HepG2 (cell line): ENCODE measurements around the gene ABTB2. TPM values are rescaled to one million over a fixed set of nuclear protein-coding genes. Genes with fewer than 3 reads are reported as not detected.
A peak's percentile ranks its signal among the peaks of the same experiment; 100 is the strongest.

ENCODE experiments used
- ATAC-seq: fragments of 200-7000 bp; cut with Tn5 transposase; 3 replicates; pipeline ENCODE4 v1.9.1; 2020; ENCODE audit warnings: mild to moderate bottlenecking, moderate library complexity
- BruUV-seq: library from RNA; stranded (reverse); fragments of 400-500 nt; replicated peaks from 2 replicates; lab custom pipeline; 2021; lab: Mats Ljungman, UMichigan
- CTCF ChIA-PET: fragments of 300-600 bp; formaldehyde crosslinking; extraction: SDS; loops from one replicate; lab custom pipeline; 2021; ENCODE audit warnings: low total read pairs, inconsistent platforms, low intra/inter-chr PET ratio; lab: Yijun Ruan, JAX
- POLR2A ChIA-PET: fragments of 350-600 bp; sonication (Branson Sonifier 250); formaldehyde crosslinking; loops from one replicate; lab custom pipeline; 2020; ENCODE audit warnings: antibody characterized with exemption, inconsistent platforms; lab: Yijun Ruan, JAX
- DNase-seq: peaks from one replicate; pipeline ENCODE4 v3.0.0-alpha.2; 2015; ENCODE audit warnings: low spot score
- FAIRE-seq: peaks from 3 replicates; lab custom pipeline; 2011; peaks lifted over from hg19 to GRCh38; lab: Jason Lieb, UNC
- H2AFZ ChIP-seq: one replicate; pipeline ENCODE4 v1.6.1; 2011; ENCODE audit warnings: low read length, inconsistent platforms
- H3K27ac ChIP-seq: fragments of 300-600 bp; 3 replicates; pipeline ENCODE4 v1.8.0; 2011; ENCODE audit warnings: mixed run types, mild to moderate bottlenecking, mixed read lengths, low read length, inconsistent platforms; ENCODE audit not compliant: insufficient read depth; ENCODE audit errors: extremely low read length
- H3K27me3 ChIP-seq, 2 experiments: fragments of 200-600 bp in 1 of 2; 2 replicates in 1 of 2; 3 replicates in 1 of 2; pipeline versions ENCODE4 v1.6.0 to v1.8.0; 2011; ENCODE audit warnings: low read length in 2 of 2, mild to moderate bottlenecking in 2 of 2, moderate library complexity in 2 of 2, inconsistent platforms in 1 of 2; ENCODE audit not compliant: insufficient read depth in 2 of 2, control insufficient read depth in 1 of 2
- H3K36me3 ChIP-seq, 2 experiments: fragments of 200-600 bp in 1 of 2; replicated peaks in 1 of 2; 2 replicates in 1 of 2; 3 replicates in 1 of 2; pipeline versions ENCODE4 v1.5.1 to v1.8.0; 2011; ENCODE audit warnings: low read length in 2 of 2, inconsistent platforms in 1 of 2; ENCODE audit not compliant: insufficient read depth in 2 of 2, control insufficient read depth in 1 of 2
- H3K4me1 ChIP-seq: 2 replicates; pipeline ENCODE4 v1.5.1; 2012; ENCODE audit warnings: low read length, inconsistent platforms; ENCODE audit not compliant: insufficient read depth
- H3K4me2 ChIP-seq: 2 replicates; pipeline ENCODE4 v1.6.0; 2011; ENCODE audit warnings: low read depth, low read length, inconsistent platforms
- H3K4me3 ChIP-seq, 3 experiments: fragments of 200-600 bp in 1 of 3; sonication (generic), shearing (Covaris generic) in 1 of 3; replicated peaks in 1 of 3; 2 replicates each; pipeline ENCODE4 v1.5.1; 2011 to 2016; ENCODE audit warnings: low read length in 3 of 3, inconsistent platforms in 2 of 3, low read depth in 2 of 3, mild to moderate bottlenecking in 2 of 3, control low read depth in 1 of 3, mixed read lengths in 1 of 3; ENCODE audit not compliant: insufficient read depth in 1 of 3
- H3K79me2 ChIP-seq: one replicate; pipeline ENCODE4 v1.6.1; 2011; ENCODE audit warnings: low read length, inconsistent platforms; ENCODE audit not compliant: insufficient read depth
- H3K9ac ChIP-seq: 2 replicates; pipeline ENCODE4 v1.6.0; 2011; ENCODE audit warnings: mild to moderate bottlenecking, low read depth, low read length, inconsistent platforms; ENCODE audit not compliant: insufficient read depth
- H3K9me3 ChIP-seq: 2 replicates; pipeline ENCODE4 v1.5.1; 2012; ENCODE audit warnings: mild to moderate bottlenecking, low read length
- H4K20me1 ChIP-seq: 2 replicates; pipeline ENCODE4 v1.6.0; 2011; ENCODE audit warnings: inconsistent platforms, mild to moderate bottlenecking, low read length, moderate library complexity; ENCODE audit not compliant: insufficient read depth
- AGO2 ChIP-seq: fragments of 200-400 bp; formaldehyde crosslinking; optimal IDR thresholded peaks from 2 replicates; pipeline ENCODE3; 2017; ENCODE audit warnings: mild to moderate bottlenecking, low read depth, low read length, moderate library complexity
- ARNTL ChIP-seq: sonication (generic); formaldehyde crosslinking; IDR thresholded peaks from 2 replicates; pipeline ENCODE4 v1.4.0; 2020; ENCODE audit warnings: mild to moderate bottlenecking, missing genetic modification reagents
- DMAP1 ChIP-seq: IDR thresholded peaks from 2 replicates; pipeline ENCODE4 v1.6.1; 2016
- HIC2 ChIP-seq: sonication (generic); formaldehyde crosslinking; IDR thresholded peaks from 2 replicates; pipeline ENCODE4 v1.9.0; 2022; ENCODE audit warnings: low read depth, missing genetic modification reagents
- KAT8 ChIP-seq: IDR thresholded peaks from 2 replicates; pipeline ENCODE4 v1.6.1; 2016; ENCODE audit warnings: missing genetic modification reagents, missing compliant biosample characterization
- KLF13 ChIP-seq: sonication (generic); formaldehyde crosslinking; IDR thresholded peaks from 2 replicates; pipeline ENCODE4 v1.4.0; 2020; ENCODE audit warnings: mild to moderate bottlenecking, missing genetic modification reagents
- KMT2B ChIP-seq: IDR thresholded peaks from 2 replicates; pipeline ENCODE4 v1.6.1; 2016; ENCODE audit warnings: missing genetic modification reagents, missing compliant biosample characterization
- MEIS2 ChIP-seq: sonication (generic); formaldehyde crosslinking; IDR thresholded peaks from 2 replicates; pipeline ENCODE4 v1.9.0; 2021; ENCODE audit warnings: mild to moderate bottlenecking, missing genetic modification reagents
- PAF1 ChIP-seq: IDR thresholded peaks from 2 replicates; pipeline ENCODE4 v1.6.1; 2016; ENCODE audit warnings: missing genetic modification reagents, missing compliant biosample characterization
- SRF ChIP-seq: IDR thresholded peaks from 2 replicates; pipeline ENCODE4 v1.6.1; 2011; ENCODE audit warnings: mild to moderate bottlenecking, low read depth, low read length, moderate library complexity
- TGIF2 ChIP-seq: IDR thresholded peaks from 2 replicates; pipeline ENCODE4 v1.6.1; 2016; ENCODE audit warnings: control low read depth, missing compliant biosample characterization
- ZKSCAN8 ChIP-seq: IDR thresholded peaks from 2 replicates; pipeline ENCODE4 v1.6.1; 2016; ENCODE audit warnings: borderline replicate concordance, missing genetic modification reagents, missing compliant biosample characterization
- ZNF484 ChIP-seq: sonication (generic); formaldehyde crosslinking; IDR thresholded peaks from 2 replicates; pipeline ENCODE4 v1.5.1; 2020; ENCODE audit warnings: mild to moderate bottlenecking, low read depth, missing genetic modification reagents, borderline replicate concordance
- ZNF501 ChIP-seq: sonication (generic); formaldehyde crosslinking; IDR thresholded peaks from 2 replicates; pipeline ENCODE4 v1.5.1; 2020; ENCODE audit warnings: mild to moderate bottlenecking, moderate library complexity, missing genetic modification reagents
- ZSCAN20 ChIP-seq: sonication (generic); formaldehyde crosslinking; IDR thresholded peaks from 2 replicates; pipeline ENCODE4 v1.4.0; 2020; ENCODE audit warnings: missing genetic modification reagents, mild to moderate bottlenecking, borderline replicate concordance
- WGBS: methylation state at CpG from one replicate; pipeline ENCODE4 v1.1.6; 2017; ENCODE audit warnings: low lambda C conversion rate; 5-methylcytosine and 5-hydroxymethylcytosine counted together
- in situ Hi-C: cut with HindIII; loops from 2 replicates; pipeline ENCODE4 v1.10.0; 2017; ENCODE audit warnings: low pct_unique_long_range_greater_than_20kb; ENCODE audit not compliant: extremely low pct_ligation_motif_present
- intact Hi-C: fragments of 100-400 bp; cut with micrococcal nuclease; formaldehyde crosslinking; loops from one replicate; pipeline ENCODE4 v1.10.0; 2022; ENCODE audit not compliant: unreplicated experiment
- polyA plus RNA-seq, 8 experiments: library from polyadenylated mRNA; depleted of rRNA in 3 of 8; stranded (reverse) in 7 of 8; unstranded in 1 of 8; fragments of >200 nt; fragmentation: Illumina TruSeq in 4 of 8; extraction: Trizol in 4 of 8; gene quantifications; 2 replicates each; pipeline versions ENCODE4 v1.2.1 to v1.2.3, GENCODE V29; 2011 to 2016; ENCODE audit warnings: low read depth in 4 of 8, missing spikeins in 1 of 8, mixed read lengths in 1 of 8; ENCODE audit not compliant: insufficient read depth in 1 of 8
- total RNA-seq, 5 experiments: library from RNA; depleted of rRNA; stranded (reverse); fragments of >200 nt; fragmentation: Illumina TruSeq; extraction: Trizol; gene quantifications; 2 replicates each; pipeline ENCODE4 v1.2.3, GENCODE V29; 2016; ENCODE audit warnings: low read depth in 1 of 5

The ABTB2 gene
- total and polyA plus RNA-seq, 2 of the 13 experiments (the other 11 are each of a cell fraction or from before 2014, with no cell fraction given), result 5.1 to 15.4 TPM

- ATAC-seq (no peak), FAIRE-seq (no peak), DNase-seq (no peak)
- 100% methylated on average over 4 of the region's 16 CpGs for WGBS
- Histone ChIP-seq H3K4me1 (peaks cover 7% of the 10 kb centered on the region; the same call in 1 of the 2 replicates), H2AFZ (no peak overlapping the region), H3K4me3 (no peak overlapping the region), H3K9me3 (no peaks in the 10 kb centered on the region), H3K36me3 (peaks cover 28 to 47% of the 10 kb centered on the region in 2 experiments; a peak in 4 of 5 replicates), H3K27me3 (no peaks in the 10 kb centered on the region), H3K27ac (no peak overlapping the region), H3K79me2 (no peaks in the 10 kb centered on the region), H3K9ac (no peak overlapping the region), H3K4me2 (no peak overlapping the region), H4K20me1 (0 out of 2 replicates have a peak, but pooled peaks cover 3% of the 10 kb centered on the region)
- intact Hi-C loops, result loop anchor here (10.0 kb wide), 1 partner anchor 292 kb away; no protein-coding TSS in a partner anchor
- BruUV-seq, result no TSS peak
- in situ Hi-C loops, result loop anchor here (25.0 kb wide), 1 partner anchor 739 kb away; the partner anchor contains the start of genes APIP and PDHX
- CTCF ChIA-PET, result interaction anchor here (4.9 kb wide), 1 partner anchor 187 kb away, joined by 169 read pairs; the partner anchor contains the start of gene ABTB2
- TF ChIP-seq ZNF501 (CRISPR knock-in tag) (no peak), AGO2 (peak; percentile 58), ARNTL (CRISPR knock-in tag) (no peak), ZKSCAN8 (no peak)
- POLR2A ChIA-PET, result interaction anchor here (1.4 kb wide), 1 partner anchor 185 kb away, joined by 5 read pairs; the partner anchor contains the start of gene ABTB2
Measured at GRCh38 chr11:34173050-34173449, 184.8 kb downstream of the ABTB2 start.

GRCh38 chr11:34169686-34170085 is 188.1 kb downstream of the ABTB2 start:
- Histone ChIP-seq H3K27ac (no peak overlapping the region), H3K36me3 (peaks cover 45 to 72% of the 10 kb centered on the region in 2 experiments; a peak in 4 of 5 replicates), H3K4me1 (peaks cover 4% of the 10 kb centered on the region; the same call in 1 of the 2 replicates), H3K4me2 (no peak overlapping the region), H3K4me3 (no peak overlapping the region), H3K27me3 (no peaks in the 10 kb centered on the region), H2AFZ (no peak overlapping the region), H3K9me3 (no peaks in the 10 kb centered on the region), H3K79me2 (no peaks in the 10 kb centered on the region), H4K20me1 (0 out of 2 replicates have a peak, but pooled peaks cover 3% of the 10 kb centered on the region), H3K9ac (no peak overlapping the region)
- 95% methylated on average over 8 of the region's 8 CpGs for WGBS
- CTCF ChIA-PET, result no interaction called here
- intact Hi-C loops, result loop anchor here (10.0 kb wide), 1 partner anchor 295 kb away; no protein-coding TSS in a partner anchor
- no TSS peak for BruUV-seq
- FAIRE-seq, result no peak
- ATAC-seq, result no peak
- in situ Hi-C loops, result loop anchor here (10.0 to 25.0 kb wide), 2 partner anchors 325 to 743 kb away; partner anchors contain the start of genes APIP and PDHX
- POLR2A ChIA-PET, result no interaction called here
- DNase-seq, result no peak
- no peak for TF ChIP-seq PAF1 (CRISPR knock-in tag)
- TF ChIP-seq TGIF2 (CRISPR knock-in tag), result no peak
- no peak for TF ChIP-seq MEIS2 (CRISPR knock-in tag)
- TF ChIP-seq DMAP1 (CRISPR knock-in tag), result no peak
- no peak for TF ChIP-seq KAT8 (CRISPR knock-in tag)
- no peak for TF ChIP-seq SRF
- TF ChIP-seq ZSCAN20 (CRISPR knock-in tag), result no peak
- no peak for TF ChIP-seq HIC2
- TF ChIP-seq KMT2B (CRISPR knock-in tag), result no peak
- TF ChIP-seq ZNF484 (CRISPR knock-in tag), result no peak
- no peak for TF ChIP-seq KLF13 (CRISPR knock-in tag)
